SU-DHL-6 (cell line): ENCODE data around the gene SUGCT.

ENCODE experiments used
- EZH2phosphoT487 ChIP-seq: fragments of 200-600 bp; sonication (generic), shearing (Covaris generic); conservative IDR thresholded peaks from 2 replicates; pipeline ENCODE4 v1.6.1; 2018; ENCODE audit warnings: mild to moderate bottlenecking, antibody characterized with exemption, low read length, moderate library complexity, mixed read lengths
- TF ChIP-seq, protein P1 (sequence below): fragments of 200-600 bp; sonication (generic); IDR thresholded peaks from one replicate; pipeline ENCODE4 v1.5.1; 2017; ENCODE audit warnings: antibody characterized with exemption, mild to moderate bottlenecking, low read length, moderate library complexity; ENCODE audit not compliant: insufficient read depth, poor library complexity, severe bottlenecking

DNA sequence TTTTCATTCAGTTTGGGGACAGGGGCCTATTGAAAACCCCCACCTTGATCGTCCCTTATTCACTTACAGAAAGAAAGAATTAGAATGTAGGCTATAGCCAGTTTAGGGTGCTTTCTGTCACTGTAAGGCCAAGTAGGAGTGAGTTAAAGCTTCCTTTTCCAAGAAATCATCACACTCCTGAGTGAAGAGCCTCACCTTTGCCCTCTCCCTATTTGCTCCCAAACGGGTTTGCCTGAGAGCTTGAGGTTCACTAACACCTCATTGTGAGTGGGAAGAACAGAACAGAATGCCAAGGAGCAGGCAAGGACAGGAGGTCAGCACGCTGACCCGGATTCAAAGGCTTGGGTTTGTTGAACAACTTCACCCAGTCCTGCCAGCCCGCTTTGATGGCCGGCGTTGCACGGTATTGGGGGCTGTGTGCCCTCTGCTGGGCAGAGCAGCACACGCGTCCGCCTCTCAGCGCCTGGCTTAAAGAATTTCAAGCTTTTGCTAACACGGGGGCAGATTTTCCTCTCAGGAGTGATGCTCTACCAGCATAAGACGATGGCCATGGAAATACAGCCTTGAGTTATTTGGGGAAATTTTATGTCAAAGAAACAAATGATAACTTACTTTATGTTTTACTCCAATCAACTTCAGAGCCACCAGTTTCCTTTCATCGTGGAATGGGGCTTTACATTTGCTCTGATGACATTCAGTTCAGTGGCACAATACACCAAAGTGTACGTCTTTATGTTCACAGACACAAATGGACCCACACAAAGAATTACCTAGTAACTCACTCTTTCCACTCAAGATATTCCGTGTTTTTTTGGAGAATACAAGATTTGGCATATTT is 470.0 kb downstream of the SUGCT start:
- TF ChIP-seq, protein P1, sequence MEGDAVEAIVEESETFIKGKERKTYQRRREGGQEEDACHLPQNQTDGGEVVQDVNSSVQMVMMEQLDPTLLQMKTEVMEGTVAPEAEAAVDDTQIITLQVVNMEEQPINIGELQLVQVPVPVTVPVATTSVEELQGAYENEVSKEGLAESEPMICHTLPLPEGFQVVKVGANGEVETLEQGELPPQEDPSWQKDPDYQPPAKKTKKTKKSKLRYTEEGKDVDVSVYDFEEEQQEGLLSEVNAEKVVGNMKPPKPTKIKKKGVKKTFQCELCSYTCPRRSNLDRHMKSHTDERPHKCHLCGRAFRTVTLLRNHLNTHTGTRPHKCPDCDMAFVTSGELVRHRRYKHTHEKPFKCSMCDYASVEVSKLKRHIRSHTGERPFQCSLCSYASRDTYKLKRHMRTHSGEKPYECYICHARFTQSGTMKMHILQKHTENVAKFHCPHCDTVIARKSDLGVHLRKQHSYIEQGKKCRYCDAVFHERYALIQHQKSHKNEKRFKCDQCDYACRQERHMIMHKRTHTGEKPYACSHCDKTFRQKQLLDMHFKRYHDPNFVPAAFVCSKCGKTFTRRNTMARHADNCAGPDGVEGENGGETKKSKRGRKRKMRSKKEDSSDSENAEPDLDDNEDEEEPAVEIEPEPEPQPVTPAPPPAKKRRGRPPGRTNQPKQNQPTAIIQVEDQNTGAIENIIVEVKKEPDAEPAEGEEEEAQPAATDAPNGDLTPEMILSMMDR, result peak; percentile 81
- TF ChIP-seq EZH2phosphoT487, result no peak
